GM18498 (cell line): ENCODE measurements around the gene NABP1.
A peak's percentile ranks its signal among the peaks of the same experiment; 100 is the strongest.

Experiments used
- ATAC-seq: cut with Tn5 transposase; IDR thresholded peaks from one replicate; pipeline ENCODE4 v1.9.1; 2021; ENCODE audit warnings: mild to moderate bottlenecking, moderate library complexity; ENCODE audit not compliant: unreplicated experiment

The NABP1 gene

GRCh38 chr2:191703079-191703725, 25.3 kb downstream of the NABP1 start:
- no peak for ATAC-seq

DNA sequence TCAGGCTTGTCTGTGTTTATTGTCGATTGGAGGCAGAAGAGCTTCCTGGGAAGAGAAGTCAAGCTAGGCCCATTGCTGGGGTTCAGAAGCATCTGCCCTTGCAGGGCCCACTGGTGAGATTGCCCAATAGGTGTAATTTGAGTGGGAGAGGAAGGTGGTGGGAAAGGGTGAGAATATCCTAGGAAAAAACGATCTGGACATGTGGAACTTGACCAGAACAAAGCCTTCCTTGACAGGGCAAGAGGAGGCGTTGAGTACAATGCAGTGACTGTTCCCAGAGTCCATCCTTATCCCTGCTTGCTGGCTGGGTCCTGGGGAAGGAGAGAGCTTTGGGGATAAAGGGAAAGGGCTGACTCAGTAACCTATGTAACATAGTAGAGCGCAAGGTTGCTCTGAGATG, 27.1 kb downstream of the NABP1 start:
- no peak for ATAC-seq

DNA sequence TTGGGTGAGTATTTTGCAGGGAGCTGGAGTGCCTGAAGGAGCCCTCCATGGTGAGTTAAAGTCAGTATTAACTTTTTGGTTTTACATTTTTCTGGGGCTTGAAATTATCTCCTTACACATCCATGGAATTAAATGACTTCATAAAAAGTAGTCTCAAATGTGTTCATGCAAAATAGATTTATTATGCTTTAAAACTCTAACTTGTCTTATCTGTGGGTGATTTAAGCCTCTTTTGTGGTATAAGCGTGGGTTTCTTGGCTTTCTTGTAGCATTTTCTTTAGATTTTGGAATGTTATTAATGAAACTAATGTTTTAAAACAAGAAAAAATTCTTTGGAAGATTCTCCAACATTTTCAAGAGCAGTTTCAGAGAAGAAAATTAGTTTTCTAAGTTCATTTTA, 27.8 kb downstream of the NABP1 start:
- ATAC-seq = no peak

- ATAC-seq = no peak
These were observed 28.9 kb downstream of the NABP1 start for GRCh38 chr2:191706791-191707190.

GRCh38 chr2:191707542-191707941, 29.6 kb downstream of the NABP1 start:
- no peak for ATAC-seq

DNA sequence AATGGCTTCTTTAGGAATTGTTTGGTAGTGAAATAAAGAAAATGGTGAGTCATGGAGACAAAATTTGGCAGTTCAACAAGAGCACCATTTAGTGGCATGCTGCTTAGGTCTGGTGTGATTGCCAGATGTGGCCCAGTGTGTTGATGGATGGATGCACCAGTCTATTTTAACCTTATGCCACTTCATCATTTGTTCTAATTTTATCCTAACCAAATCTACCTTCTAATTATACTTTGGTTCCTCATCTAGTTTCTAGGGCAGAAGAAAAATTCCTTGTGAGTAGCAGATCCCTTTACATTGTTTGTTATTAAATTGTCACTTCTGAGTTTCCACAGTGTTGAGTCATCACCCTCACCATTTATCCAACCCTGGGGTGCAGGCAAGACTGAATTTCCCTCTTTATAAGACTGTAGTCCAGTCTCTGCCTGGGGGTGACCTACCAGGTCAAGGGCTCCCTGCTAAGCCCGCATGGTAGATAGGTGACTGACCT, 32.5 kb downstream of the NABP1 start:
- no peak for ATAC-seq

DNA sequence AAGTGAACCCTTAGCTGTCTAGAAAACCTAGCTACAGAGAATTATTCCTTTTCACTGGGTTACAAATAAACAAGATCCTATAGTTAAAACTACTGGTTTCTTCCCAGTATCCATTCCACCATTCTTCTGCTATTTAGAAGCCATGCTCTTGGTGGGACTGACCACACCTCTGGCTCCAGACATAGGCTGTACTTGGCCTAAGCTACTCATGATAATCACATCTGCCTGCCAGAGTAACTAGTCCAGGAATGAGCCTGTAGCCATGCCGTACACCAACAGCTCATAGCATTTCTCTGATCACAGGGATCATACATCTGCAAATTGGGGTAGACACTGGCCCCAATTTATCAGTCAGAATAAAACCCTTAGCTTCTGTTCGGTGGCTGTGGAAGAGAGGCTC, 33.7 kb downstream of the NABP1 start:
- no peak for ATAC-seq

GRCh38 chr2:191713837-191714236, 35.9 kb downstream of the NABP1 start:
- no peak for ATAC-seq

DNA sequence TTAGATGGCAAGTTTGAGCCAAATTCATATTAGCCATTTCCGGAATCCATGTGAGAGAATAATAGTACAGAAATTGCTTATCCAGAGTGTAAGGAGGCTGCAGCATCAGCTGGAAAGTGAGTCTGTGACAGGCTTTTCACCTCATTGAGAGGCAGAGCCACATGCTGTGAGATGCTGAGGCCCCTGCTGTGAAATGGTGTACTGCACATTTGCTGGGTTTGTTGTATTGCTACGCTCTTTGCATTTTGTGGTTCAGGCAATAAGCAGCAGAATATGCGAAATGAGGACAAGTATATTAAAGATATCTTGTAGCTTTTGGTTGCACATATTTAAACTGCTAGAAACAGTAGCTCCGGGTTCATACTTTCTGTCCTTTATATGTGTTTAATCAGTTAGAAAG, 37.0 kb downstream of the NABP1 start:
- ATAC-seq = no peak

- no peak for ATAC-seq
These were observed 37.5 kb downstream of the NABP1 start for GRCh38 chr2:191715471-191715870.

DNA sequence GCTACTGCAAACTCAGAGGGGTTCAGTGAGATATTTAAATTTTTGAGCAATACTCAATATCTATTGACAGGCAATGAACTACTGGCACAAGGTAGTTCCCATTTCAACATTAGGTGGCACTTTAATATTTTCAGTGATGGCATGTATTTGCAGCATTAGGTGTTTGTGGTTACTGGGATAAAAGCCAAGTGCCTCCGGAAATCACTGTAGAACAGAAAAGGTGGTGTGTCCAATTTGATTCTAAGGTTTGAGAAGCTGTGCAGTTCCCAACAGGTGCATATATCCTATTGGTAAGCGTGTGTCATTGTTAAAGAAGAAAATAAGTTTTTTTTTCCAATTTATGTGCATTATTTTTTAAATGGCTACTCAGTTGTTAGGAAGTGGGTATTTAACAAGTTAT, 41.3 kb downstream of the NABP1 start:
- no peak for ATAC-seq

- no peak for ATAC-seq
These were observed 42.0 kb downstream of the NABP1 start for GRCh38 chr2:191719938-191720337.

GRCh38 chr2:191721331-191721730, 43.4 kb downstream of the NABP1 start:
- ATAC-seq = no peak

DNA sequence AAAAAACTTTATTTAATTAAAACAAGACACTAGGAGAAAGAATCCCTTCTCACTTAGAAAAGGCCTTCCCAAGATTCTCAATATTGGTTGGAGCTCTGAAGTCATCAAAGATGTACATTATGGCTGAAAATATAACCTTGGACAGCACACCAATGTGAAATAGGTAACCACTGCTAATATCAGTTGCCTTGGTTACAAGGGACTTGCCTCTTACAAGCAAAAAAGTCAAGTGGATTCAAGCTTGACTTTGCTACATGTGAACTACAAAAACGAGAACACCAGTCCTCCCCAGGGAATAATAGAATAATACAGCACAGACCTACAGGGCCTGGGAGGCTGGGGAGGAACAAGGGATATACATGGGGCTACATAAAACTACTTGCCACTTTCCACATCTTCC, 46.1 kb downstream of the NABP1 start:
- peak; percentile 51 for ATAC-seq

- ATAC-seq = no peak
These were observed 51.1 kb downstream of the NABP1 start for GRCh38 chr2:191728750-191729624.

- ATAC-seq = no peak
These were observed 52.3 kb downstream of the NABP1 start for GRCh38 chr2:191730263-191730662.
